Upper lobe of left lung (tissue), 4 donors: Measurements from ENCODE around the gene KAZN.

Experiments used
- EP300 ChIP-seq, 4 donors: sonication (generic); formaldehyde crosslinking; IDR thresholded peaks; one replicate each; pipeline ENCODE4 v1.5.1; 2017; ENCODE audit warnings: antibody characterized with exemption in 4 of 4, control low read depth in 2 of 4
- TF ChIP-seq, protein P1 (sequence below), 6 experiments: fragments of 450-650 bp in 4 of 6; fragments of 200-600 bp in 2 of 6; sonication (generic) in 2 of 6; IDR thresholded peaks; one replicate each; pipeline ENCODE4 v1.5.1; 2016 to 2019; ENCODE audit warnings: antibody characterized with exemption in 6 of 6

DNA sequence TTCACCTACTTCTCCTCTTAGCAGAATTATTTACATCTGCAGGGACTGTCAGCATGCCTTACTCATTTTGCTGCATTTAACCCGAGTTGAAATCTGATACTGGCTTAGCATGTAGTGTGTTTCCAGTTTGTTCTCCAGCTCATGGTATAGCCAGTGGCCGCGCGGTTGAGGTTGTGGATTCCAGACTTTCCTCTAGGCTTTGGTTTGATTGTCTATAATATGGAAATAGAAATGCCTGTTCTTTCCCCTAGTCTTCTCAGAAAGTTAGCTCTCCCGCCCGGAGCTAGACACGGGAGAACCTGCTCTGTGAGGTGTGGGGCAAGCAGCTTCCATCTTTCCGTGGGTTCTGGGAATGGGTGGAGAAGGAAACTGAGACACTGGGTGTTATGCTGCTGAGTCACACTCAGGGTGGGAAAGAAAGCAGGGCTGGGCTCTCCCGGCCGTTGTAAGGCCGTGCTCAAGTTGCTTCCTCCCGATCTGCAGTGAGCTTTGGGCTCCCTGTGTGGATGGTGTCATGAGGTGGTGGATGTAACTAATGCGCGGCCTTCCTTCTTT lies 348.3 kb downstream of the KAZN start:
- TF ChIP-seq EP300 (IDR thresholded peaks at IDR 0.05), result no peak
- TF ChIP-seq, protein P1, sequence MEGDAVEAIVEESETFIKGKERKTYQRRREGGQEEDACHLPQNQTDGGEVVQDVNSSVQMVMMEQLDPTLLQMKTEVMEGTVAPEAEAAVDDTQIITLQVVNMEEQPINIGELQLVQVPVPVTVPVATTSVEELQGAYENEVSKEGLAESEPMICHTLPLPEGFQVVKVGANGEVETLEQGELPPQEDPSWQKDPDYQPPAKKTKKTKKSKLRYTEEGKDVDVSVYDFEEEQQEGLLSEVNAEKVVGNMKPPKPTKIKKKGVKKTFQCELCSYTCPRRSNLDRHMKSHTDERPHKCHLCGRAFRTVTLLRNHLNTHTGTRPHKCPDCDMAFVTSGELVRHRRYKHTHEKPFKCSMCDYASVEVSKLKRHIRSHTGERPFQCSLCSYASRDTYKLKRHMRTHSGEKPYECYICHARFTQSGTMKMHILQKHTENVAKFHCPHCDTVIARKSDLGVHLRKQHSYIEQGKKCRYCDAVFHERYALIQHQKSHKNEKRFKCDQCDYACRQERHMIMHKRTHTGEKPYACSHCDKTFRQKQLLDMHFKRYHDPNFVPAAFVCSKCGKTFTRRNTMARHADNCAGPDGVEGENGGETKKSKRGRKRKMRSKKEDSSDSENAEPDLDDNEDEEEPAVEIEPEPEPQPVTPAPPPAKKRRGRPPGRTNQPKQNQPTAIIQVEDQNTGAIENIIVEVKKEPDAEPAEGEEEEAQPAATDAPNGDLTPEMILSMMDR (IDR thresholded peaks at IDR 0.05), result no peak
